ENCODE results near the gene PACRG.

The PACRG gene

DNA sequence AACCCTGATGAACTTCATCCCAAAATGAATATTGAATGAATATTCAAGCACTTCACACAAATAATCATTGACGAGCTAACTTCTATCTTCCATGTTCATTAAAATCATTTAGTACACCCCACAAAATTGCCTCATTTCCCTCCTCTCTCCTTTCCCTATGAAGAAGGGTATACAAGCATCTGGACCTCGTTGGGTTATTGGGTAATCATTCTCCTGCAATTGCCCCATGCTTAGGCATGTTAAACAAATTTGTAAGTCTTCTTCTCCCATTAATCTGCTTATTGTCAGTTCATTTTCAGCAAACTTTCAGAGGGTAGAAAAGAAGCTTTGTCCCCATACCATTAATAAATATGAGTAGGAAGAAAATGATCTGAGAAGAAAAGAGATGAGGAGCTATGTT is 27.8 kb upstream of the PACRG start:
- Histone ChIP-seq H3K9ac (ENCODE audit: low read length) (no peak overlapping the region), H3K27me3 (ENCODE audit: low read length) (no peaks in the 10 kb centered on the region), H3K36me3 (ENCODE audit: low read length) (no peaks in the 10 kb centered on the region), H2AFZ (ENCODE audit: low read depth, low read length, severe bottlenecking) (no peak overlapping the region), H3K79me2 (ENCODE audit: insufficient read depth, low read length) (no peaks in the 10 kb centered on the region), H3F3A (ENCODE audit: insufficient read depth) (no peaks in the 10 kb centered on the region), H3K4me2 (ENCODE audit: low read depth, low read length, poor library complexity, severe bottlenecking) (no peak overlapping the region), H3K9me3 (ENCODE audit: insufficient read depth, low read length) (no peaks in the 10 kb centered on the region), H3K9me2 (replicated peaks; ENCODE audit: insufficient read depth, low read length) (no peaks in the 10 kb centered on the region), H3K27ac (ENCODE audit: low read depth, low read length) (no peak overlapping the region), H4K20me1 (ENCODE audit: low read depth, low read length) (no peaks in the 10 kb centered on the region), H3K4me3 (ENCODE audit: insufficient read depth, low read length, poor library complexity, severe bottlenecking) (no peak overlapping the region)
- TF ChIP-seq CTCF (IDR thresholded peaks at IDR 0.05; ENCODE audit: insufficient read depth, low read length, poor library complexity, severe bottlenecking) (no peak), EZH2phosphoT487 (conservative IDR thresholded peaks at IDR 0.05; ENCODE audit: low read length) (no peak)

- H3F3A ChIP-seq (ENCODE audit: insufficient read depth) = no peaks in the 10 kb centered on the region
- H3K4me2 ChIP-seq (ENCODE audit: low read depth, low read length, poor library complexity, severe bottlenecking) = no peak overlapping the region
- no peaks in the 10 kb centered on the region for H3K27me3 ChIP-seq (ENCODE audit: low read length)
- H3K36me3 ChIP-seq (ENCODE audit: low read length) = no peaks in the 10 kb centered on the region
- H3K9ac ChIP-seq (ENCODE audit: low read length) = no peak overlapping the region
- no peak overlapping the region for H3K27ac ChIP-seq (ENCODE audit: low read depth, low read length)
- no peaks in the 10 kb centered on the region for H3K9me3 ChIP-seq (ENCODE audit: insufficient read depth, low read length)
- TF ChIP-seq EZH2phosphoT487 (conservative IDR thresholded peaks at IDR 0.05; ENCODE audit: low read length) (no peak), CTCF (IDR thresholded peaks at IDR 0.05; ENCODE audit: insufficient read depth, low read length, poor library complexity, severe bottlenecking) (no peak)
- no peaks in the 10 kb centered on the region for H4K20me1 ChIP-seq (ENCODE audit: low read depth, low read length)
- no peaks in the 10 kb centered on the region for H3K9me2 ChIP-seq (replicated peaks; ENCODE audit: insufficient read depth, low read length)
- no peak overlapping the region for H3K4me3 ChIP-seq (ENCODE audit: insufficient read depth, low read length, poor library complexity, severe bottlenecking)
- H2AFZ ChIP-seq (ENCODE audit: low read depth, low read length, severe bottlenecking) = no peak overlapping the region
- H3K79me2 ChIP-seq (ENCODE audit: insufficient read depth, low read length) = no peaks in the 10 kb centered on the region
These were observed 26.8 kb upstream of the PACRG start for GRCh38 chr6:162700966-162701365.

DNA sequence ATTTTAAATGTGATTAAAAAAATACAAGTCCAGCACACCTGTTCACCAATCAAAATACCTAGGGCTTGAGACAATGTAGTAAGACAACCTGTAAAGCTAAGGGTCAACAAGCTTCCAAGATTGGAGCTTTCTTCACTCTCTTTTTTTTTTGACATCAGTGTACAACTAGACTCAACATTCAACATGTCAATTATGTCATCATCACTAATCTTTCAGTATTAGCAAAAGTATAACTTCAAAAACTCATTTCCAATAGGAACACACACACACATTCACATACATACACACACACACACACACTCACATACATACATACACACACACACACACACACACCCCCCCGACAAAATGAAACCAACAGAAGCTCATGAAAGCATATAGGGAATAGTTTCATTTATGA is 26.2 kb upstream of the PACRG start:
- no peaks in the 10 kb centered on the region for H4K20me1 ChIP-seq (ENCODE audit: low read depth, low read length)
- no peaks in the 10 kb centered on the region for H3K36me3 ChIP-seq (ENCODE audit: low read length)
- H3K9me2 ChIP-seq (replicated peaks; ENCODE audit: insufficient read depth, low read length) = no peaks in the 10 kb centered on the region
- H3K9ac ChIP-seq (ENCODE audit: low read length) = no peak overlapping the region
- no peaks in the 10 kb centered on the region for H3K27me3 ChIP-seq (ENCODE audit: low read length)
- no peaks in the 10 kb centered on the region for H3F3A ChIP-seq (ENCODE audit: insufficient read depth)
- H3K4me2 ChIP-seq (ENCODE audit: low read depth, low read length, poor library complexity, severe bottlenecking) = no peak overlapping the region
- no peak overlapping the region for H2AFZ ChIP-seq (ENCODE audit: low read depth, low read length, severe bottlenecking)
- H3K4me3 ChIP-seq (ENCODE audit: insufficient read depth, low read length, poor library complexity, severe bottlenecking) = no peak overlapping the region
- no peak overlapping the region for H3K27ac ChIP-seq (ENCODE audit: low read depth, low read length)
- H3K79me2 ChIP-seq (ENCODE audit: insufficient read depth, low read length) = no peaks in the 10 kb centered on the region
- no peaks in the 10 kb centered on the region for H3K9me3 ChIP-seq (ENCODE audit: insufficient read depth, low read length)
- no peak for TF ChIP-seq EZH2phosphoT487 (conservative IDR thresholded peaks at IDR 0.05; ENCODE audit: low read length)
- TF ChIP-seq CTCF (IDR thresholded peaks at IDR 0.05; ENCODE audit: insufficient read depth, low read length, poor library complexity, severe bottlenecking) = no peak

- Histone ChIP-seq H3K4me3 (ENCODE audit: insufficient read depth, low read length, poor library complexity, severe bottlenecking) (no peak overlapping the region), H3K36me3 (ENCODE audit: low read length) (no peaks in the 10 kb centered on the region), H2AFZ (ENCODE audit: low read depth, low read length, severe bottlenecking) (no peak overlapping the region), H3K9ac (ENCODE audit: low read length) (no peak overlapping the region), H3K27ac (ENCODE audit: low read depth, low read length) (no peak overlapping the region), H4K20me1 (ENCODE audit: low read depth, low read length) (no peaks in the 10 kb centered on the region), H3K9me3 (ENCODE audit: insufficient read depth, low read length) (no peaks in the 10 kb centered on the region), H3F3A (ENCODE audit: insufficient read depth) (no peaks in the 10 kb centered on the region), H3K79me2 (ENCODE audit: insufficient read depth, low read length) (no peaks in the 10 kb centered on the region), H3K27me3 (ENCODE audit: low read length) (no peaks in the 10 kb centered on the region), H3K9me2 (replicated peaks; ENCODE audit: insufficient read depth, low read length) (no peaks in the 10 kb centered on the region), H3K4me2 (ENCODE audit: low read depth, low read length, poor library complexity, severe bottlenecking) (no peak overlapping the region)
- TF ChIP-seq CTCF (IDR thresholded peaks at IDR 0.05; ENCODE audit: insufficient read depth, low read length, poor library complexity, severe bottlenecking) = no peak
- TF ChIP-seq EZH2phosphoT487 (conservative IDR thresholded peaks at IDR 0.05; ENCODE audit: low read length) = no peak
These were observed 25.3 kb upstream of the PACRG start for GRCh38 chr6:162702446-162702845.
